ENCODE data around the gene CLK2.

CLK2 gene

DNA sequence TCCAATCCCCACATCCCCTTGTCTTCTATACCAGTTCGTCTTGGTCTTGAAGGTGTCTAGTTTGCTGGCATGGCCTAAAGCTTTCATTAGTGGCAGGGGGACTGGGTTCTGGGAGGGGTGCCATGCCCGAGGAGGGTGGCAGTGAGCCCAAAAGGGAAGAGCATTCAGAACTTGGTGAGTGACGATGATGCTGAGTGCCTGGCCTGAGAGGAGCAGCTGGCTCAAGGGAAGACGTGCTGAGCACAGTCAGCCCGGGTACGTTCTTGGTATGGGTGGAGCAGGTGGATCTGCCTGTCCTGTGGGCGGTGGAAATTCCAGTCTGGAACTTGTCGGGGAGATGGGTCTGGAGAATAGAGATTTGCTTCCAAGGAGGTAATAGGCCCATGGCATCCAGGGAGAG, 40.0 kb upstream of the CLK2 start:
- Histone ChIP-seq H4K20me1 (ENCODE audit: insufficient read depth) (no peaks in the 10 kb centered on the region), H3K36me3 (ENCODE audit: insufficient read depth) (peaks cover 6% of the 10 kb centered on the region; the same call in 1 of the 2 replicates), H3K4me3 (IDR thresholded peaks at IDR 0.05; ENCODE audit: insufficient read depth, low read depth, low read length) (no peak overlapping the region), H3K27ac (no peak overlapping the region), H3K79me2 (ENCODE audit: insufficient read depth, low read depth) (peaks cover 38% of the 10 kb centered on the region), H3K27me3 (ENCODE audit: insufficient read depth, low read depth) (no peaks in the 10 kb centered on the region), H3K4me1 (ENCODE audit: low read depth, poor library complexity, severe bottlenecking) (peaks cover 13% of the 10 kb centered on the region), H3K4me2 (no peak overlapping the region), H2AFZ (ENCODE audit: low read depth) (no peak overlapping the region), H3K9ac (no peak overlapping the region)
- TF ChIP-seq, protein P1, sequence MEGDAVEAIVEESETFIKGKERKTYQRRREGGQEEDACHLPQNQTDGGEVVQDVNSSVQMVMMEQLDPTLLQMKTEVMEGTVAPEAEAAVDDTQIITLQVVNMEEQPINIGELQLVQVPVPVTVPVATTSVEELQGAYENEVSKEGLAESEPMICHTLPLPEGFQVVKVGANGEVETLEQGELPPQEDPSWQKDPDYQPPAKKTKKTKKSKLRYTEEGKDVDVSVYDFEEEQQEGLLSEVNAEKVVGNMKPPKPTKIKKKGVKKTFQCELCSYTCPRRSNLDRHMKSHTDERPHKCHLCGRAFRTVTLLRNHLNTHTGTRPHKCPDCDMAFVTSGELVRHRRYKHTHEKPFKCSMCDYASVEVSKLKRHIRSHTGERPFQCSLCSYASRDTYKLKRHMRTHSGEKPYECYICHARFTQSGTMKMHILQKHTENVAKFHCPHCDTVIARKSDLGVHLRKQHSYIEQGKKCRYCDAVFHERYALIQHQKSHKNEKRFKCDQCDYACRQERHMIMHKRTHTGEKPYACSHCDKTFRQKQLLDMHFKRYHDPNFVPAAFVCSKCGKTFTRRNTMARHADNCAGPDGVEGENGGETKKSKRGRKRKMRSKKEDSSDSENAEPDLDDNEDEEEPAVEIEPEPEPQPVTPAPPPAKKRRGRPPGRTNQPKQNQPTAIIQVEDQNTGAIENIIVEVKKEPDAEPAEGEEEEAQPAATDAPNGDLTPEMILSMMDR (conservative IDR thresholded peaks at IDR 0.05; ENCODE audit: low read depth, low read length), result no peak

GRCh38 chr1:155309423-155310021, 36.2 kb upstream of the CLK2 start:
- peak overlapping the region; percentile 76 for H3K4me2 ChIP-seq
- H2AFZ ChIP-seq (ENCODE audit: low read depth), result peak overlapping the region; percentile 57
- peaks cover 38% of the 10 kb centered on the region for H3K79me2 ChIP-seq (ENCODE audit: insufficient read depth, low read depth)
- H3K36me3 ChIP-seq (ENCODE audit: insufficient read depth), result peaks cover 6% of the 10 kb centered on the region; the same call in 1 of the 2 replicates
- peak overlapping the region; percentile 83 for H3K9ac ChIP-seq
- peak overlapping the region; percentile 97 for H3K4me3 ChIP-seq (IDR thresholded peaks at IDR 0.05; ENCODE audit: insufficient read depth, low read depth, low read length)
- H3K27me3 ChIP-seq (ENCODE audit: insufficient read depth, low read depth), result no peaks in the 10 kb centered on the region
- H4K20me1 ChIP-seq (ENCODE audit: insufficient read depth), result no peaks in the 10 kb centered on the region
- TF ChIP-seq, protein P1 (conservative IDR thresholded peaks at IDR 0.05; ENCODE audit: low read depth, low read length), result no peak
- peak overlapping the region; percentile 62 for H3K27ac ChIP-seq
- H3K4me1 ChIP-seq (ENCODE audit: low read depth, poor library complexity, severe bottlenecking), result peaks cover 23% of the 10 kb centered on the region

GRCh38 chr1:155308493-155309422, 35.5 kb upstream of the CLK2 start, which contains the start of gene FDPS:
FDPS (plus strand) TSS chr1:155308866; CDS start chr1:155309790, 924 bp downstream.
- peak within 1 kb of the TSS; percentile 76 for H3K4me2 ChIP-seq
- H3K79me2 ChIP-seq (ENCODE audit: insufficient read depth, low read depth), result peaks cover 38% of the 10 kb centered on the region
- H2AFZ ChIP-seq (ENCODE audit: low read depth), result peak within 1 kb of the TSS; percentile 57
- peak within 1 kb of the TSS; percentile 83 for H3K9ac ChIP-seq
- H3K36me3 ChIP-seq (ENCODE audit: insufficient read depth), result peaks cover 6% of the 10 kb centered on the region; the same call in 1 of the 2 replicates
- no peaks in the 10 kb centered on the region for H3K27me3 ChIP-seq (ENCODE audit: insufficient read depth, low read depth)
- H4K20me1 ChIP-seq (ENCODE audit: insufficient read depth), result no peaks in the 10 kb centered on the region
- H3K4me1 ChIP-seq (ENCODE audit: low read depth, poor library complexity, severe bottlenecking), result peaks cover 23% of the 10 kb centered on the region
- H3K4me3 ChIP-seq (IDR thresholded peaks at IDR 0.05; ENCODE audit: insufficient read depth, low read depth, low read length), result peak within 1 kb of the TSS; percentile 97
- peak within 1 kb of the TSS; percentile 62 for H3K27ac ChIP-seq
- TF ChIP-seq, protein P1 (conservative IDR thresholded peaks at IDR 0.05; ENCODE audit: low read depth, low read length), result no peak

DNA sequence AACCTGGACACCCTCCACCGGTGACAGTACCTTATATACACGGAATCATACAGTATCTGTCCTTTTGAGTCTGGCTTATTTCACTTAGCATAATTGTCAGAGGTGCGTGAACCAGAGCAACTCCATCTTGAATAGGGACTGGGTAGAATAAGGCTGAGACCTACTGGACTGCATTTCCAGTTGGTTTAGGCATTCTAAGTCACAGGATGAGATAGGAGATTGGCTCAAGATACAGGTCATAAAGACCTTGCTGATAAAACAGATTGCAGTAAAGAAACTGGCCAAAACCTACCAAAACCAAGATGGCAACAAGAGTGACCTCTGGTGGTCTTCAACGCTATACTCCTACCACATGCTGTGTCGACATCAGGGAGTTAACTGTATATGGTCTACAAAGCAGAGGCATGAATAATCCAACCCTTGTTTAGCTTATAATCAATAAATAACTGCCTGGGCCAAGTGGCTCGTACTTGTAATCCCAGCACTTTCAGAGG, 34.0 kb upstream of the CLK2 start:
- H3K27ac ChIP-seq, result no peak overlapping the region; the same call in 1 of the 2 replicates
- H3K4me2 ChIP-seq, result peak overlapping the region; percentile 44; the same call in 1 of the 2 replicates
- H3K27me3 ChIP-seq (ENCODE audit: insufficient read depth, low read depth), result no peaks in the 10 kb centered on the region
- H3K9ac ChIP-seq, result no peak overlapping the region
- H3K36me3 ChIP-seq (ENCODE audit: insufficient read depth), result 0 out of 2 replicates have a peak, but pooled peaks cover 3% of the 10 kb centered on the region
- H4K20me1 ChIP-seq (ENCODE audit: insufficient read depth), result no peaks in the 10 kb centered on the region
- peaks cover 23% of the 10 kb centered on the region for H3K4me1 ChIP-seq (ENCODE audit: low read depth, poor library complexity, severe bottlenecking)
- H3K79me2 ChIP-seq (ENCODE audit: insufficient read depth, low read depth), result peaks cover 31% of the 10 kb centered on the region
- no peak overlapping the region for H2AFZ ChIP-seq (ENCODE audit: low read depth)
- TF ChIP-seq, protein P1 (conservative IDR thresholded peaks at IDR 0.05; ENCODE audit: low read depth, low read length), result peak; percentile 48; the same call in 1 of the 2 replicates
- no peak overlapping the region for H3K4me3 ChIP-seq (IDR thresholded peaks at IDR 0.05; ENCODE audit: insufficient read depth, low read depth, low read length)

All from KMS-11 (cell line).